Ectodermal cell (in vitro differentiated cells): ENCODE measurements around the gene GABPA.

ENCODE experiments used
- H3K27ac ChIP-seq: 2 replicates; pipeline ENCODE4 v1.7.0; 2013; ENCODE audit warnings: mild to moderate bottlenecking, low read depth, low read length; ENCODE audit not compliant: insufficient read depth, poor library complexity, severe bottlenecking
- H3K27me3 ChIP-seq: 2 replicates; pipeline ENCODE4 v1.7.0; 2013; ENCODE audit warnings: mild to moderate bottlenecking, low read length; ENCODE audit not compliant: insufficient read depth, control insufficient read depth, poor library complexity, severe bottlenecking
- H3K36me3 ChIP-seq: one replicate; pipeline ENCODE4 v1.7.0; 2013; ENCODE audit warnings: low read length; ENCODE audit not compliant: control insufficient read depth, insufficient read depth
- H3K4me1 ChIP-seq: one replicate; pipeline ENCODE4 v1.7.0; 2013; ENCODE audit warnings: low read length; ENCODE audit not compliant: control insufficient read depth, insufficient read depth
- H3K4me3 ChIP-seq: 2 replicates; pipeline ENCODE4 v1.7.0; 2013; ENCODE audit warnings: low read depth, low read length, control low read depth; ENCODE audit not compliant: insufficient read depth
- H3K9me3 ChIP-seq: 2 replicates; pipeline ENCODE4 v1.7.0; 2013; ENCODE audit warnings: mild to moderate bottlenecking, low read length, moderate library complexity; ENCODE audit not compliant: control insufficient read depth
- WGBS, 2 experiments: methylation state at CpG; one replicate each; pipeline ENCODE4 v1.1.7; 2013; ENCODE audit warnings: missing lambda C conversion rate in 2 of 2; 5-methylcytosine and 5-hydroxymethylcytosine counted together

Gene GABPA

GRCh38 chr21:25735646-25736597 is 1.1 kb downstream of the GABPA start:
- no peaks in the 10 kb centered on the region for H3K36me3 ChIP-seq
- 1% methylated on average over 47 to 48 of the region's 48 CpGs for WGBS, 2 experiments
- peak overlapping the region; percentile 90 for H3K4me3 ChIP-seq
- H3K4me1 ChIP-seq: peaks cover 9% of the 10 kb centered on the region
- H3K9me3 ChIP-seq: no peaks in the 10 kb centered on the region
- H3K27ac ChIP-seq: peak overlapping the region; percentile 99
- no peaks in the 10 kb centered on the region for H3K27me3 ChIP-seq

GRCh38 chr21:25737421-25737820 is 2.6 kb downstream of the GABPA start:
- Histone ChIP-seq H3K36me3 (no peaks in the 10 kb centered on the region), H3K27me3 (no peaks in the 10 kb centered on the region), H3K27ac (no peak overlapping the region), H3K4me3 (no peak overlapping the region), H3K4me1 (peaks cover 9% of the 10 kb centered on the region), H3K9me3 (no peaks in the 10 kb centered on the region)
- WGBS, 2 experiments: 100% methylated on average over 1 of the region's 1 CpG; no CpG with 5 or more reads in 1 of the 2 experiments

DNA sequence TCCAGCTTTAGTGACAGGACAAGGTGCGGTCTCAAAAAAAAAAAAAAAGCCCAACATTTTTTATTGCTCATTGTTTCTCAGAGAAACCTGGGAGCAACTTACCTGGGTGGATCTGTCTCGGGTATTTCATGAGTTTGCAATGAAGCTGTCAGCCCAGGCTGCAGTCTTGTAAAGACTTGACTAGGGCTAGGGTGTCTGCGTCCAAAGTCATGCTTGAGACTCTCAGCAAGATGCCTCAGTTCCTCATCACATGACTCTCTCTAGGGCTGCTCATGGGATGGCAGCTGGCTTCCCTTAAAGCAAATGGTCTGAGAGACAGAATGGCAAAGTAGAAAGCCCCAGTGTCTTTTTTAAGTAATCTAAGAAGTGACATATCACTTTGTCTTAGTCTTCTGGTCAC is 8.1 kb downstream of the GABPA start:
- Histone ChIP-seq H3K4me1 (no peaks in the 10 kb centered on the region), H3K9me3 (no peaks in the 10 kb centered on the region), H3K27me3 (no peaks in the 10 kb centered on the region), H3K36me3 (no peaks in the 10 kb centered on the region), H3K4me3 (no peak overlapping the region), H3K27ac (no peak overlapping the region)
- 92 to 95% methylated on average over 3 of the region's 3 CpGs for WGBS, 2 experiments

DNA sequence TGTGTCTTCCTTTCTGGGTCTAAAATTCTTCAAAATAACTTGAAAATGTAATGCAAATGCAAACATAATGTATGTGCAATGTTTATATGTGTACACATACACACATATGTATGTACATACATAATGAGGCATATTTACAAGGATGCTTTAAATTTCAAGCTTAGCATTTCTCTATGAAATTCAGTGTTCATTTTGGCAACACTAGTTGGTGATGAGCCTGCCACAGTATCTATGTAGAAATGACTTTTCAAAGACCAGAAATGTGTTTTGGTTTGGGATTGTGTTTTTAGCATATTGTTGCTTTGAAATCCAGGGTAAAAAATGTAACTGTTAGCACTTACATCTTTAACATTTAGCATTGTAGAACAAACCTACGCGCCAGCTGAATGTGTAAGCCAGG is 10.1 kb downstream of the GABPA start:
- 90 to 100% methylated on average over 2 of the region's 2 CpGs for WGBS, 2 experiments
- no peak overlapping the region for H3K4me3 ChIP-seq
- H3K27ac ChIP-seq: no peak overlapping the region
- H3K36me3 ChIP-seq: no peaks in the 10 kb centered on the region
- H3K27me3 ChIP-seq: no peaks in the 10 kb centered on the region
- H3K4me1 ChIP-seq: no peaks in the 10 kb centered on the region
- H3K9me3 ChIP-seq: no peaks in the 10 kb centered on the region

DNA sequence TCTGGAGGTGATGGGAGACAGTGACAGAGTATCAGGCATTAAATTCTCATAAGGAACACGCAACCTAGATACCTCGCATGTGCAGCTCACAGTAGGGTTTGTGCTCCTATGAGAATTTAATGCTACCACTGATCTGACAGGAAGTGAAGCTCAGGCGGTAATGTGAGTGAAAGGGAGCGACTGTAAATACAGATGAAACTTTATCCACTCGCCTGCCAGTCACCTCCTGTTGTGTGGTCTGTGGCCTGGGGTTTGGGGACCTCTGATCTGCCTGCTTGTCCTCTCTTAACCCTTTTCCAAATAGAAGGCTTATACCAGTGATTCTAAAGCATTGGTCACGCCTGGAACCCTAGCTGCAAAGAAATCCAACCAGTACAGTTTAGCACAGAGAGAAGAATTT is 15.3 kb downstream of the GABPA start:
- Histone ChIP-seq H3K36me3 (peaks cover 11% of the 10 kb centered on the region), H3K9me3 (no peaks in the 10 kb centered on the region), H3K4me1 (no peaks in the 10 kb centered on the region), H3K4me3 (no peak overlapping the region), H3K27me3 (no peaks in the 10 kb centered on the region), H3K27ac (no peak overlapping the region)
- WGBS, 2 experiments: 88 to 89% methylated on average over 6 of the region's 6 CpGs

GRCh38 chr21:25752416-25752815 is 17.6 kb downstream of the GABPA start:
- 96 to 100% methylated on average over 1 of the region's 1 CpG for WGBS, 2 experiments
- peaks cover 11% of the 10 kb centered on the region for H3K36me3 ChIP-seq
- H3K27ac ChIP-seq: no peak overlapping the region
- H3K4me3 ChIP-seq: no peak overlapping the region
- no peaks in the 10 kb centered on the region for H3K9me3 ChIP-seq
- no peaks in the 10 kb centered on the region for H3K27me3 ChIP-seq
- no peaks in the 10 kb centered on the region for H3K4me1 ChIP-seq

GRCh38 chr21:25756190-25756932 is 21.6 kb downstream of the GABPA start:
- WGBS, 2 experiments: 84 to 94% methylated on average over 5 to 6 of the region's 6 CpGs
- peaks cover 24% of the 10 kb centered on the region for H3K36me3 ChIP-seq

DNA sequence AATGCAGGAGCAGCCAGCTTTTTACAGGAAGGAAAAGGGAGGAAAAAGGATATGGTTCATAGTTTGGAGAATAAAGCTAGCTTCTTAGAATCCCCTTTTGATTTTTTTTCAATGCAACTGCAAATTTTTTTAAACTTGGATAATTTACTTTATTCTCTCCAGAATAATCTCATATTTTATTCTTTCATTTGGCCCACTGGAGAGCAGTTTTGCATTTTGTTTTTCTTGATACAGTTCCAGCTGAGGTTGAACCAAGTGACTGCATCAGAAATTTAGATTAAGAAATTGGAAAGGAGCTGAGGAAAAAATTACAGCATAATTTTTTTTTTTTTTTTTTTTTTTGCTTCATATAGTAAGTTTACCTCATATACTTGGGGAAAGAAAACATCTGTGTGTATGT is 22.8 kb downstream of the GABPA start:
- H3K9me3 ChIP-seq: no peaks in the 10 kb centered on the region
- H3K27ac ChIP-seq: no peak overlapping the region
- peaks cover 17% of the 10 kb centered on the region for H3K36me3 ChIP-seq
- no peaks in the 10 kb centered on the region for H3K4me1 ChIP-seq
- no peak overlapping the region for H3K4me3 ChIP-seq
- H3K27me3 ChIP-seq: no peaks in the 10 kb centered on the region

More at GRCh38 chr21:25756190-25756932, 21.6 kb downstream of the GABPA start:
- Histone ChIP-seq H3K27me3 (no peaks in the 10 kb centered on the region), H3K27ac (no peak overlapping the region), H3K4me1 (no peaks in the 10 kb centered on the region), H3K4me3 (no peak overlapping the region), H3K9me3 (no peaks in the 10 kb centered on the region)

DNA sequence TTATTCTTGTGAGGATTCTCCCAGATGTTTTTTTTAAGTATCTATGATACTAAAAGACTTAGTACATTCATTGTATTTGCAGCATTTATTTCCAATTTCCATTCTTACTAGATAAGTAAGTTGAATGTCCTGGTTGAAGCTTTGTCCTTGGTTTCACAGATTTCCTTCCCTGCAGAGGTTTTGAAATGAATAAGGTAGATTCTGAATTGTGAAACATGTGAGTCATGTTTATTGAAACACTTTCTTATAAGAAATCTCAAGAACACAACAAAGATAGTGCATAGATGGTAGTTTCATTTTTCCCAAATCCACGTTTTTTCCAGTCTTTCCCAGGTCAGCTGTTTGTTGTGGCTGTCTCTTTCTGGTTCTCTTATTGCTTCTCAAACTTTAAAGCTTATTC is 24.8 kb downstream of the GABPA start:
- Histone ChIP-seq H3K27me3 (no peaks in the 10 kb centered on the region), H3K27ac (no peak overlapping the region), H3K4me1 (no peaks in the 10 kb centered on the region), H3K9me3 (no peaks in the 10 kb centered on the region), H3K4me3 (no peak overlapping the region), H3K36me3 (peaks cover 16% of the 10 kb centered on the region)
- WGBS, 2 experiments: 88% methylated on average over 1 of the region's 1 CpG

DNA sequence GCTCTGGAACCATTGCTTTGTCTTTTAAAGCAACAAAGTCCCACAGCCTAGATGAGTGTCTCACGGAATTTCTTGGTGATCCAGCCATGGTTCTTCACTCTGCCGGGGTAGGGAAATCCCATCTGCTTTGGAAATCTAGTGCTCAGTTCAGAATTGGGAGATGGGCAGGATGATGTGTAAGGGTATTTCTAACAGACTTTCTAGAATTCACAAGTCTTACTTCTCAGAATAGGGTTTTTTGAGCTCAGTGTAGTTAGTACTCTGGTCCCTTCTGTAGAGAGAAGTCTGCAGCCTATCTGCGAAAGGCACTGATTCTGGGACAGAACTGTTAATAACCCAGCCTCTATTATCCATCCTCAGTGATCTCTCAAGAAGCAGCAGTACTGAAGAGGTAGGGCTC is 25.3 kb downstream of the GABPA start:
- WGBS, 2 experiments: 94 to 97% methylated on average over 3 of the region's 3 CpGs
- H3K36me3 ChIP-seq: peaks cover 16% of the 10 kb centered on the region
- no peak overlapping the region for H3K4me3 ChIP-seq
- H3K27me3 ChIP-seq: no peaks in the 10 kb centered on the region
- no peak overlapping the region for H3K27ac ChIP-seq
- H3K4me1 ChIP-seq: no peaks in the 10 kb centered on the region
- no peaks in the 10 kb centered on the region for H3K9me3 ChIP-seq
